HepG2 (cell line): ENCODE results near the gene STAT6. TPM values are rescaled to one million over a fixed set of nuclear protein-coding genes. Genes with fewer than 3 reads are reported as not detected.

Experiments
- ETV5 ChIP-seq: IDR thresholded peaks from 2 replicates; pipeline ENCODE4 v1.6.1; 2018; ENCODE audit warnings: missing biosample characterization, missing genetic modification reagents, inconsistent platforms, borderline replicate concordance
- FOXA1 ChIP-seq, 2 experiments: fragments of 450-650 bp in 1 of 2; sonication (generic) in 1 of 2; formaldehyde crosslinking in 1 of 2; IDR thresholded peaks; 2 replicates each; pipeline versions ENCODE4 v1.4.0 to v1.6.1; 2016 to 2020; ENCODE audit warnings: missing genetic modification reagents in 1 of 2
- FOXK2 ChIP-seq: fragments of 450-650 bp; IDR thresholded peaks from 2 replicates; pipeline ENCODE4 v1.6.1; 2016
- GLI4 ChIP-seq: sonication (generic); formaldehyde crosslinking; IDR thresholded peaks from 2 replicates; pipeline ENCODE4 v1.5.1; 2020; ENCODE audit warnings: missing genetic modification reagents, mild to moderate bottlenecking, moderate library complexity, borderline replicate concordance
- HCFC1 ChIP-seq: fragments of 150-350 bp; IDR thresholded peaks from 2 replicates; pipeline ENCODE4 v1.6.1; 2014; ENCODE audit warnings: low read depth, low read length
- KLF11 ChIP-seq: IDR thresholded peaks from 2 replicates; pipeline ENCODE4 v1.6.1; 2016; ENCODE audit warnings: missing compliant biosample characterization
- KMT2B ChIP-seq: IDR thresholded peaks from 2 replicates; pipeline ENCODE4 v1.6.1; 2016; ENCODE audit warnings: missing genetic modification reagents, missing compliant biosample characterization
- RARA ChIP-seq: IDR thresholded peaks from 2 replicates; pipeline ENCODE4 v1.6.1; 2016; ENCODE audit warnings: missing genetic modification reagents, missing compliant biosample characterization
- TARDBP ChIP-seq: sonication (generic); formaldehyde crosslinking; IDR thresholded peaks from 2 replicates; pipeline ENCODE4 v1.8.0; 2022; ENCODE audit warnings: mild to moderate bottlenecking, missing genetic modification reagents
- XBP1 ChIP-seq: sonication (generic); formaldehyde crosslinking; IDR thresholded peaks from 2 replicates; pipeline ENCODE4 v1.5.0; 2020; ENCODE audit warnings: missing genetic modification reagents
- ZFX ChIP-seq: sonication (generic); formaldehyde crosslinking; IDR thresholded peaks from 2 replicates; pipeline ENCODE4 v1.4.0; 2020; ENCODE audit warnings: mild to moderate bottlenecking, low read depth, missing genetic modification reagents, moderate library complexity
- ZNF563 ChIP-seq: sonication (generic); formaldehyde crosslinking; IDR thresholded peaks from 2 replicates; pipeline ENCODE4 v1.8.0; 2022; ENCODE audit warnings: mild to moderate bottlenecking, moderate library complexity, missing genetic modification reagents
- polyA plus RNA-seq, 8 experiments: library from polyadenylated mRNA; depleted of rRNA in 3 of 8; stranded (reverse) in 7 of 8; unstranded in 1 of 8; fragments of >200 nt; fragmentation: Illumina TruSeq in 4 of 8; extraction: Trizol in 4 of 8; gene quantifications; 2 replicates each; pipeline versions ENCODE4 v1.2.1 to v1.2.3, GENCODE V29; 2011 to 2016; ENCODE audit warnings: low read depth in 4 of 8, missing spikeins in 1 of 8, mixed read lengths in 1 of 8; ENCODE audit not compliant: insufficient read depth in 1 of 8
- total RNA-seq, 5 experiments: library from RNA; depleted of rRNA; stranded (reverse); fragments of >200 nt; fragmentation: Illumina TruSeq; extraction: Trizol; gene quantifications; 2 replicates each; pipeline ENCODE4 v1.2.3, GENCODE V29; 2016; ENCODE audit warnings: low read depth in 1 of 5
- TF ChIP-seq, protein P1 (sequence below): sonication (generic); formaldehyde crosslinking; IDR thresholded peaks from 2 replicates; pipeline ENCODE4 v1.8.0; 2022; ENCODE audit warnings: missing genetic modification reagents, mild to moderate bottlenecking, borderline replicate concordance
- TF ChIP-seq, protein P2 (sequence below), 2 experiments: sonication (generic) in 1 of 2; formaldehyde crosslinking in 1 of 2; IDR thresholded peaks; 2 replicates each; pipeline versions ENCODE4 v1.6.1 to v1.9.0; 2014 to 2022; ENCODE audit warnings: antibody characterized with exemption in 1 of 2, borderline replicate concordance in 1 of 2, inconsistent platforms in 1 of 2, low read depth in 1 of 2, missing genetic modification reagents in 1 of 2
- TF ChIP-seq, protein P3 (sequence below): sonication (generic); formaldehyde crosslinking; IDR thresholded peaks from 2 replicates; pipeline ENCODE4 v1.4.0; 2020; ENCODE audit warnings: mild to moderate bottlenecking, missing genetic modification reagents
- TF ChIP-seq, protein P4 (sequence below): sonication (generic); formaldehyde crosslinking; IDR thresholded peaks from 2 replicates; pipeline ENCODE4 v1.4.0; 2020; ENCODE audit warnings: missing genetic modification reagents
- TF ChIP-seq, protein P5 (sequence below): sonication (generic); formaldehyde crosslinking; IDR thresholded peaks from 2 replicates; pipeline ENCODE4 v1.5.1; 2020; ENCODE audit warnings: mild to moderate bottlenecking, moderate library complexity, missing genetic modification reagents

The STAT6 gene
- total and polyA plus RNA-seq, 2 of the 13 experiments (the other 11 are each of a cell fraction or from before 2014, with no cell fraction given): 28.0 to 62.2 TPM

DNA sequence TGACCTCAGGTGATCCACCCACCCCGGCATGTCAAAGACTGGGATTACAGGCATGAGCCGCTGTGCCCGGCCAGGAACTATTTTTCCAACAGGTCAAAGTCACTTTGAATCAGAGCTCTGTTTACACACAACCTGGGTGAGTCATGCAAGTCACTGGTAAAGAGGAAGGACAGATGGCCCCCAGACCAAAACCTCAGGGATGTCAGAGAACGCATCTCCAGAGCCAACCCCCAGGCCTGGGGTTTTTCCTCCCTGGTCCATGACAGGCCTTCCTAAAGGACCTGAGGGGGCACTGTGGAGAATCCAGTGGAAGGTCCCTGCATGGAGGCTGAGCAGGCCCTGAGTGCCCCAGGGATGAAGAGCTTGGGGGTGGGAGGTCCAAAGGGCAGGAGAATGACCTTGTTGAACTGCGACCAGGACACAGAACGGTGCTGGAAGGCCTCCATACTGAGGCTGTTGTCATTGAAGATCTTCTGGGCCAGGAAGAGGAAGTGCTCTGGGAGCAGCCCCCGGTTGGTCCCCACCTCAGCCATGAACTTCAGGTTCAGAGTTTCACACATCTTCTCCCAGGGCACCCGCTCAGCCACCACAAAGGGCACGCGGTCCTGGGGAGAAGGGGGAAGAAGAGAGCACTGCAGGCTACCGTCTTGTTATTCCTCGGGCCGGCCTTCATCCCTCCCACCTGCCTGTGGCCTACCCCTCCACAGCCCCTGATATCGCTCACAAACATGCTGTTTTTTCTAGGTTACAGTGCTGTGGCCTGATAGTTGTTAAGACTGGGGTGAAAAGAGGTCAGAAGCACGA lies 9.1 kb downstream of the STAT6 start (continued):
- TF ChIP-seq, protein P1, sequence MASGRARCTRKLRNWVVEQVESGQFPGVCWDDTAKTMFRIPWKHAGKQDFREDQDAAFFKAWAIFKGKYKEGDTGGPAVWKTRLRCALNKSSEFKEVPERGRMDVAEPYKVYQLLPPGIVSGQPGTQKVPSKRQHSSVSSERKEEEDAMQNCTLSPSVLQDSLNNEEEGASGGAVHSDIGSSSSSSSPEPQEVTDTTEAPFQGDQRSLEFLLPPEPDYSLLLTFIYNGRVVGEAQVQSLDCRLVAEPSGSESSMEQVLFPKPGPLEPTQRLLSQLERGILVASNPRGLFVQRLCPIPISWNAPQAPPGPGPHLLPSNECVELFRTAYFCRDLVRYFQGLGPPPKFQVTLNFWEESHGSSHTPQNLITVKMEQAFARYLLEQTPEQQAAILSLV (CRISPR knock-in tag): 0 out of 2 replicates have a peak, but pooled peaks have one; percentile 22
- TF ChIP-seq, protein P2, sequence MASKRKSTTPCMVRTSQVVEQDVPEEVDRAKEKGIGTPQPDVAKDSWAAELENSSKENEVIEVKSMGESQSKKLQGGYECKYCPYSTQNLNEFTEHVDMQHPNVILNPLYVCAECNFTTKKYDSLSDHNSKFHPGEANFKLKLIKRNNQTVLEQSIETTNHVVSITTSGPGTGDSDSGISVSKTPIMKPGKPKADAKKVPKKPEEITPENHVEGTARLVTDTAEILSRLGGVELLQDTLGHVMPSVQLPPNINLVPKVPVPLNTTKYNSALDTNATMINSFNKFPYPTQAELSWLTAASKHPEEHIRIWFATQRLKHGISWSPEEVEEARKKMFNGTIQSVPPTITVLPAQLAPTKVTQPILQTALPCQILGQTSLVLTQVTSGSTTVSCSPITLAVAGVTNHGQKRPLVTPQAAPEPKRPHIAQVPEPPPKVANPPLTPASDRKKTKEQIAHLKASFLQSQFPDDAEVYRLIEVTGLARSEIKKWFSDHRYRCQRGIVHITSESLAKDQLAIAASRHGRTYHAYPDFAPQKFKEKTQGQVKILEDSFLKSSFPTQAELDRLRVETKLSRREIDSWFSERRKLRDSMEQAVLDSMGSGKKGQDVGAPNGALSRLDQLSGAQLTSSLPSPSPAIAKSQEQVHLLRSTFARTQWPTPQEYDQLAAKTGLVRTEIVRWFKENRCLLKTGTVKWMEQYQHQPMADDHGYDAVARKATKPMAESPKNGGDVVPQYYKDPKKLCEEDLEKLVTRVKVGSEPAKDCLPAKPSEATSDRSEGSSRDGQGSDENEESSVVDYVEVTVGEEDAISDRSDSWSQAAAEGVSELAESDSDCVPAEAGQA (IDR thresholded peaks at IDR 0.05; ENCODE audit: low read depth): peak; percentile 30; the same call in 1 of the 2 replicates
- TF ChIP-seq, protein P2 (CRISPR knock-in tag; IDR thresholded peaks at IDR 0.05; ENCODE audit: borderline replicate concordance): no peak
- TF ChIP-seq, protein P3, sequence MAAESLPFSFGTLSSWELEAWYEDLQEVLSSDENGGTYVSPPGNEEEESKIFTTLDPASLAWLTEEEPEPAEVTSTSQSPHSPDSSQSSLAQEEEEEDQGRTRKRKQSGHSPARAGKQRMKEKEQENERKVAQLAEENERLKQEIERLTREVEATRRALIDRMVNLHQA (CRISPR knock-in tag): no peak
- TF ChIP-seq TARDBP (CRISPR knock-in tag): peak; percentile 66; the same call in 1 of the 2 replicates
- TF ChIP-seq, protein P4, sequence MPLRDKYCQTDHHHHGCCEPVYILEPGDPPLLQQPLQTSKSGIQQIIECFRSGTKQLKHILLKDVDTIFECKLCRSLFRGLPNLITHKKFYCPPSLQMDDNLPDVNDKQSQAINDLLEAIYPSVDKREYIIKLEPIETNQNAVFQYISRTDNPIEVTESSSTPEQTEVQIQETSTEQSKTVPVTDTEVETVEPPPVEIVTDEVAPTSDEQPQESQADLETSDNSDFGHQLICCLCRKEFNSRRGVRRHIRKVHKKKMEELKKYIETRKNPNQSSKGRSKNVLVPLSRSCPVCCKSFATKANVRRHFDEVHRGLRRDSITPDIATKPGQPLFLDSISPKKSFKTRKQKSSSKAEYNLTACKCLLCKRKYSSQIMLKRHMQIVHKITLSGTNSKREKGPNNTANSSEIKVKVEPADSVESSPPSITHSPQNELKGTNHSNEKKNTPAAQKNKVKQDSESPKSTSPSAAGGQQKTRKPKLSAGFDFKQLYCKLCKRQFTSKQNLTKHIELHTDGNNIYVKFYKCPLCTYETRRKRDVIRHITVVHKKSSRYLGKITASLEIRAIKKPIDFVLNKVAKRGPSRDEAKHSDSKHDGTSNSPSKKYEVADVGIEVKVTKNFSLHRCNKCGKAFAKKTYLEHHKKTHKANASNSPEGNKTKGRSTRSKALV (CRISPR knock-in tag): peak; percentile 28; the same call in 1 of the 2 replicates
- peak; percentile 78 for TF ChIP-seq RARA
- peak; percentile 39; the same call in 1 of the 2 replicates for TF ChIP-seq ZNF563 (CRISPR knock-in tag)
- TF ChIP-seq KMT2B: peak; percentile 26
- peak; percentile 76 for TF ChIP-seq FOXK2
- no peak for TF ChIP-seq XBP1 (CRISPR knock-in tag)
- TF ChIP-seq GLI4 (CRISPR knock-in tag): peak; percentile 34; the same call in 1 of the 2 replicates
- TF ChIP-seq ETV5 (CRISPR knock-in tag): peak; percentile 55; the same call in 1 of the 2 replicates
- TF ChIP-seq HCFC1: no peak
- TF ChIP-seq KLF11: peak; percentile 31; the same call in 1 of the 2 replicates
- TF ChIP-seq ZFX (CRISPR knock-in tag): peak; percentile 92
- peak; percentile 65 for TF ChIP-seq FOXA1 (IDR thresholded peaks at IDR 0.05)
- TF ChIP-seq FOXA1 (CRISPR knock-in tag; IDR thresholded peaks at IDR 0.05): peak; percentile 89
- TF ChIP-seq, protein P5, sequence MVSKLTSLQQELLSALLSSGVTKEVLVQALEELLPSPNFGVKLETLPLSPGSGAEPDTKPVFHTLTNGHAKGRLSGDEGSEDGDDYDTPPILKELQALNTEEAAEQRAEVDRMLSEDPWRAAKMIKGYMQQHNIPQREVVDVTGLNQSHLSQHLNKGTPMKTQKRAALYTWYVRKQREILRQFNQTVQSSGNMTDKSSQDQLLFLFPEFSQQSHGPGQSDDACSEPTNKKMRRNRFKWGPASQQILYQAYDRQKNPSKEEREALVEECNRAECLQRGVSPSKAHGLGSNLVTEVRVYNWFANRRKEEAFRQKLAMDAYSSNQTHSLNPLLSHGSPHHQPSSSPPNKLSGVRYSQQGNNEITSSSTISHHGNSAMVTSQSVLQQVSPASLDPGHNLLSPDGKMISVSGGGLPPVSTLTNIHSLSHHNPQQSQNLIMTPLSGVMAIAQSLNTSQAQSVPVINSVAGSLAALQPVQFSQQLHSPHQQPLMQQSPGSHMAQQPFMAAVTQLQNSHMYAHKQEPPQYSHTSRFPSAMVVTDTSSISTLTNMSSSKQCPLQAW (CRISPR knock-in tag): peak; percentile 64; the same call in 1 of the 2 replicates
